Keratinocyte (primary cell): Measurements from ENCODE around the gene KBTBD12. TPM values are rescaled to one million over a fixed set of nuclear protein-coding genes. Genes with fewer than 3 reads are reported as not detected.

Source experiments
- DNase-seq: peaks from one replicate; pipeline ENCODE4 v3.0.0-alpha.2; 2011; ENCODE audit warnings: low read depth, missing footprints, low spot score
- FAIRE-seq: peaks from 2 replicates; lab custom pipeline; 2011; peaks lifted over from hg19 to GRCh38; lab: Jason Lieb, UNC
- H2AFZ ChIP-seq: 2 replicates; pipeline ENCODE4 v1.6.0; 2012; ENCODE audit warnings: low read length, control low read depth, inconsistent platforms; ENCODE audit not compliant: control insufficient read depth
- H3K27ac ChIP-seq: 2 replicates; pipeline ENCODE4 v1.5.1; 2011; ENCODE audit warnings: low read length; ENCODE audit not compliant: control insufficient read depth, insufficient read depth
- H3K27me3 ChIP-seq: 3 replicates; pipeline ENCODE4 v1.6.0; 2011; ENCODE audit warnings: low read length; ENCODE audit not compliant: control insufficient read depth, insufficient read depth; ENCODE audit errors: extremely low read depth
- H3K36me3 ChIP-seq, 2 experiments: 2 replicates in 1 of 2; 3 replicates in 1 of 2; pipeline ENCODE4 v1.5.1; 2011; ENCODE audit warnings: low read length in 2 of 2, mild to moderate bottlenecking in 1 of 2; ENCODE audit not compliant: control insufficient read depth in 2 of 2, insufficient read depth in 2 of 2; ENCODE audit errors: extremely low read depth in 1 of 2
- H3K4me1 ChIP-seq: 3 replicates; pipeline ENCODE4 v1.5.1; 2011; ENCODE audit warnings: low read length; ENCODE audit not compliant: control insufficient read depth, insufficient read depth; ENCODE audit errors: extremely low read depth
- H3K4me2 ChIP-seq: 3 replicates; pipeline ENCODE4 v1.6.0; 2011; ENCODE audit warnings: low read depth, low read length; ENCODE audit not compliant: control insufficient read depth, insufficient read depth; ENCODE audit errors: extremely low read depth
- H3K4me3 ChIP-seq, 3 experiments: fragments of 200-600 bp in 1 of 3; sonication (generic) in 1 of 3; 2 replicates in 2 of 3; 3 replicates in 1 of 3; pipeline ENCODE4 v1.5.1; 2011 to 2016; ENCODE audit warnings: low read length in 3 of 3, mild to moderate bottlenecking in 3 of 3, control low read depth in 2 of 3, inconsistent platforms in 1 of 3, low read depth in 1 of 3, mixed read lengths in 1 of 3, mixed run types in 1 of 3, moderate library complexity in 1 of 3; ENCODE audit not compliant: control insufficient read depth in 2 of 3, insufficient read depth in 2 of 3; ENCODE audit errors: extremely low read depth in 1 of 3
- H3K79me2 ChIP-seq: 2 replicates; pipeline ENCODE4 v1.6.0; 2012; ENCODE audit warnings: low read length; ENCODE audit not compliant: control insufficient read depth, insufficient read depth
- H3K9ac ChIP-seq: 3 replicates; pipeline ENCODE4 v1.6.0; 2011; ENCODE audit warnings: low read length; ENCODE audit not compliant: control insufficient read depth, insufficient read depth; ENCODE audit errors: extremely low read depth
- H3K9me1 ChIP-seq: 3 replicates; pipeline ENCODE4 v1.6.0; 2011; ENCODE audit warnings: low read length; ENCODE audit not compliant: control insufficient read depth, insufficient read depth; ENCODE audit errors: extremely low read depth
- H3K9me3 ChIP-seq: 2 replicates; pipeline ENCODE4 v1.5.1; 2012; ENCODE audit warnings: low read depth, low read length; ENCODE audit not compliant: control insufficient read depth
- H4K20me1 ChIP-seq: 3 replicates; pipeline ENCODE4 v1.6.0; 2011; ENCODE audit warnings: low read length; ENCODE audit not compliant: control insufficient read depth, insufficient read depth; ENCODE audit errors: extremely low read depth
- CTCF ChIP-seq, 3 experiments: IDR thresholded peaks in 1 of 3; conservative IDR thresholded peaks in 1 of 3; optimal IDR thresholded peaks in 1 of 3; 2 replicates in 2 of 3; 3 replicates in 1 of 3; pipeline versions ENCODE3 to v1.5.1; 2011; ENCODE audit warnings: low read length in 3 of 3, mild to moderate bottlenecking in 3 of 3, moderate library complexity in 2 of 3, control low read depth in 1 of 3, inconsistent platforms in 1 of 3; ENCODE audit not compliant: insufficient read depth in 2 of 3; ENCODE audit errors: extremely low read depth in 1 of 3
- EZH2 ChIP-seq: IDR thresholded peaks from one replicate; pipeline ENCODE4 v1.6.1; 2012; ENCODE audit warnings: inconsistent platforms, mild to moderate bottlenecking, low read length, moderate library complexity
- dilution Hi-C: fragments of 300-500 bp; cut with MboI; formaldehyde crosslinking; loops from one replicate; pipeline ENCODE4 v1.7.0; 2020; ENCODE audit warnings: low sequenced_read_pairs; ENCODE audit not compliant: extremely low pct_ligation_motif_present
- polyA plus RNA-seq, 5 experiments: library from polyadenylated mRNA; depleted of rRNA in 3 of 5; stranded (reverse) in 3 of 5; stranded (forward) in 1 of 5; unstranded in 1 of 5; fragments of >200 nt; gene quantifications; 1 replicate in 1 of 5; 2 replicates in 3 of 5; 3 replicates in 1 of 5; pipeline versions ENCODE4 v1.2.1 to v1.2.3, GENCODE V29; 2011 to 2012; ENCODE audit warnings: missing spikeins in 2 of 5, low read depth in 1 of 5, low replicate concordance in 1 of 5

The KBTBD12 gene
- polyA plus RNA-seq, 1 donor (not counting 4 experiments of a cell fraction or from before 2014, with no cell fraction given), result not detected

- FAIRE-seq (no peak), DNase-seq (no peak)
- Histone ChIP-seq H3K9me1 (no peaks in the 10 kb centered on the region), H4K20me1 (no peaks in the 10 kb centered on the region), H3K27ac (no peak overlapping the region), H3K9ac (no peak overlapping the region), H3K4me3 (no peak overlapping the region), H3K4me2 (no peak overlapping the region), H3K36me3 (no peaks in the 10 kb centered on the region), H3K9me3 (no peaks in the 10 kb centered on the region), H2AFZ (no peak overlapping the region), H3K79me2 (no peaks in the 10 kb centered on the region), H3K27me3 (peaks cover 7% of the 10 kb centered on the region), H3K4me1 (no peaks in the 10 kb centered on the region)
- dilution Hi-C loops, result no loop called here
- TF ChIP-seq CTCF (optimal IDR thresholded peaks at IDR 0.05 in 1 of 3, IDR thresholded peaks at IDR 0.05 in 1 of 3, conservative IDR thresholded peaks at IDR 0.05 in 1 of 3; ENCODE audit: extremely low read depth in 1 of 3, insufficient read depth in 2 of 3, low read length in 3 of 3), result no peak
Observed at GRCh38 chr3:128021768-128022372, 106.8 kb downstream of the KBTBD12 start.

- no peak for DNase-seq
- no peak overlapping the region for H3K4me2 ChIP-seq
- dilution Hi-C loops, result no loop called here
- no peaks in the 10 kb centered on the region for H3K9me3 ChIP-seq
- no peak for FAIRE-seq
- no peaks in the 10 kb centered on the region for H4K20me1 ChIP-seq
- H3K9ac ChIP-seq, result no peak overlapping the region
- no peaks in the 10 kb centered on the region for H3K4me1 ChIP-seq
- no peaks in the 10 kb centered on the region for H3K79me2 ChIP-seq
- no peaks in the 10 kb centered on the region for H3K9me1 ChIP-seq
- no peak overlapping the region for H2AFZ ChIP-seq
- no peaks in the 10 kb centered on the region for H3K36me3 ChIP-seq
- H3K27ac ChIP-seq, result no peak overlapping the region
- TF ChIP-seq CTCF (optimal IDR thresholded peaks at IDR 0.05 in 1 of 3, IDR thresholded peaks at IDR 0.05 in 1 of 3, conservative IDR thresholded peaks at IDR 0.05 in 1 of 3; ENCODE audit: extremely low read depth in 1 of 3, insufficient read depth in 2 of 3, low read length in 3 of 3) (no peak), EZH2 (no peak)
- H3K4me3 ChIP-seq, result no peak overlapping the region
- H3K27me3 ChIP-seq, result no peaks in the 10 kb centered on the region
Observed at GRCh38 chr3:128033102-128033501, 118.1 kb downstream of the KBTBD12 start.
